Progenitor cell of endocrine pancreas (in vitro differentiated cells): ENCODE results near the gene RPS16. TPM values are rescaled to one million over a fixed set of nuclear protein-coding genes. Genes with fewer than 3 reads are reported as not detected.
A peak's percentile ranks its signal among the peaks of the same experiment; 100 is the strongest.

Experiments
- DNase-seq: peaks from one replicate; pipeline ENCODE4 v3.0.0; 2021; ENCODE audit warnings: low spot score; ENCODE audit not compliant: unreplicated experiment
- H3K27ac Mint-ChIP-seq: 2 replicates; pipeline ENCODE4 v1.8.0; 2021; ENCODE audit warnings: mild to moderate bottlenecking, moderate library complexity, mixed read lengths
- H3K27me3 Mint-ChIP-seq: 2 replicates; pipeline ENCODE4 v1.8.0; 2021; ENCODE audit warnings: mixed read lengths
- H3K36me3 Mint-ChIP-seq: 2 replicates; pipeline ENCODE4 v1.8.0; 2022; ENCODE audit warnings: mixed read lengths; ENCODE audit not compliant: insufficient read depth
- H3K4me1 Mint-ChIP-seq: 2 replicates; pipeline ENCODE4 v1.8.0; 2021; ENCODE audit warnings: low read depth, mixed read lengths
- H3K4me3 Mint-ChIP-seq: 2 replicates; pipeline ENCODE4 v1.8.0; 2021; ENCODE audit warnings: low read depth, mild to moderate bottlenecking, moderate library complexity, mixed read lengths
- H3K9me3 Mint-ChIP-seq: 2 replicates; pipeline ENCODE4 v1.8.0; 2021; ENCODE audit warnings: low read depth, mixed read lengths
- CTCF ChIP-seq: fragments of 200-600 bp; sonication (generic); IDR thresholded peaks from one replicate; pipeline ENCODE4 v1.5.0; 2021; ENCODE audit warnings: antibody characterized with exemption, mild to moderate bottlenecking; ENCODE audit not compliant: unreplicated experiment
- long read RNA-seq: library from polyadenylated mRNA; unstranded; transcript quantifications from one replicate; pipeline ENCODE4 v2.0.0, GENCODE V29; 2020
- total RNA-seq: library from RNA; stranded (reverse); gene quantifications from 2 replicates; pipeline ENCODE4 v1.2.1, GENCODE V29; 2021

RPS16 gene
- total RNA-seq: 1,449 and 1,510 TPM in 2 replicates
- long read RNA-seq, transcript RPS16-201 (5 exons, 560 nt): major isoform, 387 of 403 reads
- long read RNA-seq, partial matches to known transcripts: 2 of 403 reads
- long read RNA-seq, other reads (novel, unspliced or antisense): 8 of 403 reads

GRCh38 chr19:39435499-39436349 lies at the start of gene RPS16:
Gene RPS16 (minus strand): TSS chr19:39435949. CDS start chr19:39435895, 54 bp downstream.
- DNase-seq: peak; percentile 96
- H3K27me3 Mint-ChIP-seq: no peaks in the 10 kb centered on the region
- no peak for TF ChIP-seq CTCF
- peaks cover 12% of the 10 kb centered on the region for H3K36me3 Mint-ChIP-seq
- peak within 1 kb of the TSS; percentile 98 for H3K27ac Mint-ChIP-seq
- H3K9me3 Mint-ChIP-seq: no peaks in the 10 kb centered on the region
- peak within 1 kb of the TSS; percentile 92 for H3K4me3 Mint-ChIP-seq
- peaks cover 17% of the 10 kb centered on the region for H3K4me1 Mint-ChIP-seq

GRCh38 chr19:39483141-39483540 lies 47.4 kb upstream of the RPS16 start:
- no peak for DNase-seq
- H3K4me3 Mint-ChIP-seq: no peak overlapping the region
- no peaks in the 10 kb centered on the region for H3K27me3 Mint-ChIP-seq
- TF ChIP-seq CTCF: no peak
- peaks cover 8% of the 10 kb centered on the region for H3K36me3 Mint-ChIP-seq
- peaks cover 17% of the 10 kb centered on the region for H3K4me1 Mint-ChIP-seq
- H3K27ac Mint-ChIP-seq: no peak overlapping the region
- no peaks in the 10 kb centered on the region for H3K9me3 Mint-ChIP-seq

- no peak for TF ChIP-seq CTCF
- no peak for DNase-seq
- Mint-ChIP-seq H3K27me3 (no peaks in the 10 kb centered on the region), H3K4me3 (peak overlapping the region; percentile 84), H3K27ac (peak overlapping the region; percentile 97), H3K36me3 (peaks cover 3% of the 10 kb centered on the region), H3K4me1 (peaks cover 17% of the 10 kb centered on the region), H3K9me3 (no peaks in the 10 kb centered on the region)
Measured at GRCh38 chr19:39481676-39482075, 45.9 kb upstream of the RPS16 start.

GRCh38 chr19:39481229-39481545 lies 45.4 kb upstream of the RPS16 start:
- DNase-seq: no peak
- Mint-ChIP-seq H3K4me3 (peak overlapping the region; percentile 84), H3K4me1 (peaks cover 17% of the 10 kb centered on the region), H3K9me3 (no peaks in the 10 kb centered on the region), H3K27me3 (no peaks in the 10 kb centered on the region), H3K36me3 (peaks cover 3% of the 10 kb centered on the region), H3K27ac (peak overlapping the region; percentile 97)
- TF ChIP-seq CTCF: no peak

GRCh38 chr19:39480337-39481228 lies 44.8 kb upstream of the RPS16 start, which contains the start of gene TIMM50:
Gene TIMM50 (plus strand): TSS chr19:39480838. CDS start chr19:39480854, 16 bp downstream.
- Mint-ChIP-seq H3K4me3 (peak within 1 kb of the TSS; percentile 84), H3K36me3 (peaks cover 3% of the 10 kb centered on the region), H3K27ac (peak within 1 kb of the TSS; percentile 97), H3K4me1 (peaks cover 17% of the 10 kb centered on the region), H3K27me3 (no peaks in the 10 kb centered on the region), H3K9me3 (no peaks in the 10 kb centered on the region)
- peak; percentile 98 for DNase-seq
- TF ChIP-seq CTCF: no peak
